IMR-90 (cell line): ENCODE results near the gene TRIM47. TPM values are rescaled to one million over a fixed set of nuclear protein-coding genes. Genes with fewer than 3 reads are reported as not detected.

Source experiments
- ATAC-seq: fragments of 200-7000 bp; cut with Tn5 transposase; 2 replicates; pipeline ENCODE4 v1.9.1; 2020; ENCODE audit warnings: low read depth, mild to moderate bottlenecking, moderate library complexity
- BruUV-seq: library from RNA; stranded (reverse); fragments of 400-500 nt; replicated peaks from 2 replicates; lab custom pipeline; 2021; lab: Mats Ljungman, UMichigan
- CTCF ChIA-PET: fragments of 300-600 bp; formaldehyde crosslinking; extraction: SDS; loops from one replicate; lab custom pipeline; 2021; ENCODE audit warnings: antibody characterized with exemption; lab: Yijun Ruan, JAX
- POLR2A ChIA-PET: fragments of 300-600 bp; sonication (Branson Sonifier 250); formaldehyde crosslinking; loops from one replicate; lab custom pipeline; 2022; ENCODE audit warnings: antibody characterized with exemption; ENCODE audit not compliant: unreplicated experiment; lab: Charles Lee
- DNase-seq: peaks from one replicate; pipeline ENCODE4 v3.0.0; 2013
- H2AFZ ChIP-seq: replicated peaks from 2 replicates; pipeline ENCODE3; 2013; ENCODE audit warnings: low read length, mild to moderate bottlenecking; ENCODE audit not compliant: poor library complexity
- H2AK5ac ChIP-seq: 2 replicates; pipeline ENCODE4 v1.6.1; 2013; ENCODE audit warnings: low read depth, low read length, inconsistent platforms
- H2AK9ac ChIP-seq: replicated peaks from 2 replicates; pipeline ENCODE3; 2013; ENCODE audit warnings: mild to moderate bottlenecking, low read depth, low read length, moderate library complexity; ENCODE audit not compliant: poor library complexity
- H2BK120ac ChIP-seq: 2 replicates; pipeline ENCODE4 v1.6.1; 2013; ENCODE audit warnings: low read depth, low read length, inconsistent platforms
- H2BK15ac ChIP-seq: 3 replicates; pipeline ENCODE4 v1.6.1; 2013; ENCODE audit warnings: low read depth, low read length, inconsistent platforms
- H2BK20ac ChIP-seq: 2 replicates; pipeline ENCODE4 v1.6.1; 2013; ENCODE audit warnings: low read depth, mild to moderate bottlenecking, inconsistent platforms, low read length, moderate library complexity
- H2BK5ac ChIP-seq: 2 replicates; pipeline ENCODE4 v1.6.1; 2013; ENCODE audit warnings: mild to moderate bottlenecking, low read depth, low read length, inconsistent platforms; ENCODE audit not compliant: poor library complexity, severe bottlenecking
- H3K14ac ChIP-seq: replicated peaks from 2 replicates; pipeline ENCODE4 v1.6.1; 2013; ENCODE audit warnings: low read depth, low read length, inconsistent platforms
- H3K18ac ChIP-seq: 2 replicates; pipeline ENCODE4 v1.6.1; 2013; ENCODE audit warnings: low read depth, low read length, control low read depth
- H3K23ac ChIP-seq: 2 replicates; pipeline ENCODE4 v1.6.1; 2013; ENCODE audit warnings: low read depth, low read length, inconsistent platforms
- H3K27ac ChIP-seq: 2 replicates; pipeline ENCODE4 v1.5.1; 2013; ENCODE audit warnings: mild to moderate bottlenecking, control low read depth, low read length; ENCODE audit not compliant: insufficient read depth
- H3K27me3 ChIP-seq: 2 replicates; pipeline ENCODE4 v1.6.1; 2013; ENCODE audit warnings: low read length; ENCODE audit not compliant: control insufficient read depth, insufficient read depth
- H3K36me3 ChIP-seq: 2 replicates; pipeline ENCODE4 v1.6.1; 2013; ENCODE audit warnings: low read length, mixed read lengths; ENCODE audit not compliant: control insufficient read depth, insufficient read depth
- H3K4ac ChIP-seq: 2 replicates; pipeline ENCODE4 v1.6.1; 2013; ENCODE audit warnings: low read depth, low read length, inconsistent platforms
- H3K4me1 ChIP-seq: 2 replicates; pipeline ENCODE4 v1.6.1; 2013; ENCODE audit warnings: low read length, mixed read lengths; ENCODE audit not compliant: control insufficient read depth, insufficient read depth
- H3K4me2 ChIP-seq: 2 replicates; pipeline ENCODE4 v1.6.1; 2013; ENCODE audit warnings: low read depth, mild to moderate bottlenecking, control low read depth, low read length, moderate library complexity
- H3K4me3 ChIP-seq: 2 replicates; pipeline ENCODE4 v1.5.1; 2013; ENCODE audit warnings: low read depth, mild to moderate bottlenecking, control low read depth, low read length, moderate library complexity; ENCODE audit not compliant: insufficient read depth
- H3K56ac ChIP-seq: 2 replicates; pipeline ENCODE4 v1.6.1; 2013; ENCODE audit warnings: low read length, inconsistent platforms; ENCODE audit not compliant: insufficient read depth; ENCODE audit errors: extremely low read depth
- H3K79me1 ChIP-seq, 2 experiments: 2 replicates each; pipeline ENCODE4 v1.6.1; 2013; ENCODE audit warnings: low read length in 2 of 2, inconsistent platforms in 1 of 2, low read depth in 1 of 2
- H3K9ac ChIP-seq: 2 replicates; pipeline ENCODE4 v1.6.1; 2013; ENCODE audit warnings: low read depth, low read length, control low read depth
- H3K9me1 ChIP-seq: 2 replicates; pipeline ENCODE4 v1.6.1; 2013; ENCODE audit warnings: low read length, inconsistent platforms; ENCODE audit not compliant: insufficient read depth
- H3K9me3 ChIP-seq: 2 replicates; pipeline ENCODE4 v1.6.1; 2013; ENCODE audit warnings: low read length; ENCODE audit not compliant: control insufficient read depth, insufficient read depth
- H4K20me1 ChIP-seq: 2 replicates; pipeline ENCODE4 v1.6.1; 2013; ENCODE audit warnings: low read length, inconsistent platforms; ENCODE audit not compliant: insufficient read depth
- H4K5ac ChIP-seq: 2 replicates; pipeline ENCODE4 v1.6.1; 2013; ENCODE audit warnings: mild to moderate bottlenecking, low read depth, low read length, control low read depth
- H4K8ac ChIP-seq, 2 experiments: 2 replicates each; pipeline ENCODE4 v1.6.1; 2013; ENCODE audit warnings: low read depth in 2 of 2, low read length in 2 of 2, control low read depth in 1 of 2, inconsistent platforms in 1 of 2
- H4K91ac ChIP-seq: 2 replicates; pipeline ENCODE4 v1.6.1; 2013; ENCODE audit warnings: low read depth, low read length, inconsistent platforms; ENCODE audit not compliant: insufficient read depth
- CHD1 ChIP-seq: IDR thresholded peaks from 2 replicates; pipeline ENCODE4 v1.6.1; 2012; ENCODE audit warnings: low read depth, low read length, improper control_type of control experiment
- MXI1 ChIP-seq: IDR thresholded peaks from 2 replicates; pipeline ENCODE4 v1.6.1; 2012; ENCODE audit warnings: low read depth, mild to moderate bottlenecking, low read length, moderate library complexity, borderline replicate concordance
- RFX5 ChIP-seq: IDR thresholded peaks from 2 replicates; pipeline ENCODE4 v1.8.0; 2012; ENCODE audit warnings: low read depth, mild to moderate bottlenecking, low read length, moderate library complexity
- WGBS, 2 experiments: methylation state at CpG; one replicate each; pipeline versions ENCODE4 v1.1.5 to v1.1.7; 2013; ENCODE audit warnings: missing lambda C conversion rate in 2 of 2; ENCODE audit not compliant: insufficient read length in 1 of 2; ENCODE audit errors: extremely low coverage in 2 of 2; 5-methylcytosine and 5-hydroxymethylcytosine counted together
- dilution Hi-C: fragments of 300-500 bp; cut with HindIII; formaldehyde crosslinking; loops from one replicate; pipeline ENCODE4 v1.14.3; 2018; ENCODE audit warnings: low sequenced_read_pairs; ENCODE audit not compliant: unreplicated experiment
- in situ Hi-C: fragments of 300-500 bp; cut with MboI; formaldehyde crosslinking; loops from 3 replicates; pipeline ENCODE4 v1.14.3; 2019; ENCODE audit warnings: low sequenced_read_pairs, inconsistent platforms, mixed read lengths
- intact Hi-C: fragments of 100-400 bp; cut with micrococcal nuclease; formaldehyde crosslinking; loops from 2 replicates; pipeline ENCODE4 v1.10.0; 2022
- polyA plus RNA-seq, 3 experiments: library from polyadenylated mRNA; depleted of rRNA; stranded (reverse); fragments of >200 nt; gene quantifications; 2 replicates each; pipeline ENCODE4 v1.2.3, GENCODE V29; 2012; ENCODE audit warnings: low replicate concordance in 1 of 3
- total RNA-seq: library from RNA; depleted of rRNA; stranded (reverse); fragments of >200 nt; gene quantifications from 2 replicates; pipeline ENCODE4 v1.2.3, GENCODE V29; 2012

Gene TRIM47
- total and polyA plus RNA-seq, 2 of the 4 experiments (the other 2 are of a cell fraction): 1.4 to 7.5 TPM

DNA sequence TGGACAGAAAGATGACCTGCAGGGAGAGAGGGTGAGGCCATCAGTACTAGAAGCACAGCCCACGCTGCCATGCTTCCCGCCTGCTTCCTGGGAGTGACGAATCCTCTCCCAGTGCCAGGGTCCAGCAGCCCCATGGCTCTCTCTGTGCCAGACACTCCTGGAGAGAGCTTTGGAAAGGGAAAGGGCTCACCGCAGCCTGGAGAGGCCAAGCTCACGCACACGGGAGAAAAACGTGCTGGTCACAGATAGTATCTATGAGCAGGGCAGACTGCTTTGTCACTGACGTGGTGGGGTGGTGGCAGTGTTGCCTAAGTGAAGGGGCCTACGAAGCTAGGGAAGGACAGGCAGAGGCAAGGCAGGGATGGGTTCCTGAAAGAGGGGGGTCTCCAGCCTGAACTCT is 28.7 kb downstream of the TRIM47 start:
- Histone ChIP-seq H2AFZ (peak overlapping the region; percentile 1), H3K27me3 (no peaks in the 10 kb centered on the region), H3K14ac (no peak overlapping the region), H4K20me1 (peaks cover 13% of the 10 kb centered on the region), H2AK5ac (no peak overlapping the region), H3K23ac (no peak overlapping the region), H2BK15ac (no peak overlapping the region), H4K91ac (no peak overlapping the region), H4K8ac (no peak overlapping the region), H3K9me3 (no peaks in the 10 kb centered on the region), H2BK20ac (no peak overlapping the region), H3K9me1 (peaks cover 10% of the 10 kb centered on the region), H3K18ac (no peak overlapping the region), H3K4me1 (peaks cover 14% of the 10 kb centered on the region), H3K4ac (no peak overlapping the region), H3K4me3 (no peak overlapping the region), H3K36me3 (peaks cover 52% of the 10 kb centered on the region), H4K5ac (no peak overlapping the region), H3K79me1 (peaks cover 6 to 27% of the 10 kb centered on the region in 2 experiments; a peak in 3 of 4 replicates), H3K4me2 (no peak overlapping the region), H3K27ac (no peak overlapping the region), H2BK120ac (no peak overlapping the region), H3K56ac (no peak overlapping the region), H2BK5ac (no peak overlapping the region), H3K9ac (no peak overlapping the region), H2AK9ac (no peak overlapping the region)
- ATAC-seq: no peak
- DNase-seq: no peak
- TF ChIP-seq RFX5 (no peak), MXI1 (no peak), CHD1 (no peak)
- dilution Hi-C loops: no loop called here
- ChIA-PET CTCF (interaction anchor here (0.6 to 0.7 kb wide), 2 partner anchors 92 to 96 kb away, joined by 3 to 4 read pairs; no protein-coding TSS in a partner anchor), POLR2A (no interaction called here)
- BruUV-seq: no TSS peak
- intact Hi-C loops: no loop called here
- 93% methylated on average over 6 of the region's 9 CpGs; no CpG with 5 or more reads in 1 of the 2 experiments for WGBS, 2 experiments
- in situ Hi-C loops: no loop called here
